GM23338 (cell line): ENCODE results near the gene KCTD21. TPM values are rescaled to one million over a fixed set of nuclear protein-coding genes. Genes with fewer than 3 reads are reported as not detected.

ENCODE experiments used
- ATAC-seq: fragments of 200-7000 bp; cut with Tn5 transposase; 3 replicates; pipeline ENCODE4 v1.9.1; 2020
- DNase-seq: peaks from one replicate; pipeline ENCODE4 v3.0.0-alpha.2; 2015; ENCODE audit warnings: low spot score
- H2AFZ ChIP-seq: fragments of 200-600 bp; sonication (generic); 2 replicates; pipeline ENCODE4 v1.8.0; 2016; ENCODE audit warnings: antibody characterized with exemption, mild to moderate bottlenecking, moderate library complexity
- H3F3A ChIP-seq: fragments of 200-600 bp; sonication (generic); replicated peaks from 2 replicates; pipeline ENCODE4 v1.8.0; 2017; ENCODE audit warnings: antibody characterized with exemption, mixed run types, low read depth
- H3K27ac ChIP-seq: fragments of 200-600 bp; sonication (generic); 2 replicates; pipeline ENCODE4 v1.6.1; 2016; ENCODE audit warnings: low read depth
- H3K27me3 ChIP-seq: fragments of 200-600 bp; sonication (generic); 2 replicates; pipeline ENCODE4 v1.8.0; 2016; ENCODE audit warnings: mild to moderate bottlenecking, mixed run types, moderate library complexity; ENCODE audit not compliant: insufficient read depth
- H3K36me3 ChIP-seq: fragments of 200-600 bp; sonication (generic); 2 replicates; pipeline ENCODE4 v1.8.0; 2016; ENCODE audit warnings: mild to moderate bottlenecking; ENCODE audit not compliant: insufficient read depth
- H3K4me1 ChIP-seq: fragments of 200-600 bp; sonication (generic); 2 replicates; pipeline ENCODE4 v1.8.0; 2016; ENCODE audit warnings: mild to moderate bottlenecking, moderate library complexity; ENCODE audit not compliant: insufficient read depth
- H3K4me2 ChIP-seq: fragments of 200-600 bp; sonication (generic); 2 replicates; pipeline ENCODE4 v1.7.1; 2017; ENCODE audit warnings: mixed run types
- H3K4me3 ChIP-seq: fragments of 200-600 bp; sonication (generic); 2 replicates; pipeline ENCODE4 v1.6.1; 2016; ENCODE audit warnings: mixed run types
- H3K79me2 ChIP-seq: fragments of 200-600 bp; sonication (generic); replicated peaks from 2 replicates; pipeline ENCODE4 v1.8.0; 2017; ENCODE audit warnings: mild to moderate bottlenecking; ENCODE audit not compliant: insufficient read depth
- H3K9me2 ChIP-seq: fragments of 200-600 bp; sonication (generic); 2 replicates; pipeline ENCODE4 v1.8.0; 2017; ENCODE audit not compliant: insufficient read depth
- H4K20me1 ChIP-seq: fragments of 200-600 bp; sonication (generic); replicated peaks from 2 replicates; pipeline ENCODE4 v1.8.0; 2017; ENCODE audit warnings: mild to moderate bottlenecking; ENCODE audit not compliant: insufficient read depth
- H3K27ac Mint-ChIP-seq: 2 replicates; pipeline ENCODE4 v1.8.0; 2020; ENCODE audit warnings: inconsistent platforms, mild to moderate bottlenecking, moderate library complexity, mixed read lengths
- H3K27me3 Mint-ChIP-seq: 3 replicates; pipeline ENCODE4 v1.8.0; 2022; ENCODE audit warnings: low read depth, mild to moderate bottlenecking, moderate library complexity, mixed read lengths, inconsistent platforms; ENCODE audit not compliant: insufficient read depth, poor library complexity
- H3K36me3 Mint-ChIP-seq: 3 replicates; pipeline ENCODE4 v1.8.0; 2021; ENCODE audit warnings: low read depth, mild to moderate bottlenecking, inconsistent platforms, moderate library complexity, mixed read lengths
- H3K4me1 Mint-ChIP-seq: 3 replicates; pipeline ENCODE4 v1.8.0; 2020; ENCODE audit warnings: mild to moderate bottlenecking, inconsistent platforms, mixed read lengths
- H3K4me3 Mint-ChIP-seq: 3 replicates; pipeline ENCODE4 v1.8.0; 2021; ENCODE audit warnings: moderate library complexity, mild to moderate bottlenecking, inconsistent platforms, mixed read lengths
- H3K9me3 Mint-ChIP-seq: 3 replicates; pipeline ENCODE4 v1.8.0; 2020; ENCODE audit warnings: moderate library complexity, mild to moderate bottlenecking, inconsistent platforms, mixed read lengths
- ETS1 ChIP-seq: IDR thresholded peaks from 2 replicates; pipeline ENCODE4 v1.6.1; 2016; ENCODE audit warnings: antibody characterized with exemption
- ZNF331 ChIP-seq: fragments of 250-450 bp; sonication (Bioruptor Pico); IDR thresholded peaks from 2 replicates; pipeline ENCODE4 v1.5.0; 2020; ENCODE audit warnings: low read depth, mild to moderate bottlenecking, moderate library complexity
- ZNF462 ChIP-seq: fragments of 250-450 bp; sonication (Bioruptor Pico); IDR thresholded peaks from 2 replicates; pipeline ENCODE4 v1.5.0; 2020; ENCODE audit warnings: mild to moderate bottlenecking, moderate library complexity
- polyA plus RNA-seq: library from polyadenylated mRNA; unstranded; fragments of >200 nt; fragmentation: Nextera tagmentation; extraction: Ambion mirVana; gene quantifications from 2 replicates; pipeline ENCODE4 v1.2.1, GENCODE V29; 2016
- total RNA-seq: library from RNA; depleted of rRNA; stranded (reverse); fragments of >200 nt; shearing (Covaris generic); gene quantifications from 2 replicates; pipeline ENCODE4 v1.2.3, GENCODE V29; 2014
- TF ChIP-seq, protein P1 (sequence below): IDR thresholded peaks from one replicate; pipeline ENCODE4 v1.6.1; 2018; ENCODE audit warnings: antibody characterized with exemption; ENCODE audit not compliant: unreplicated experiment

The KCTD21 gene
- total and polyA plus RNA-seq, 2 experiments from 2014 or later = 1.0 to 3.7 TPM

DNA sequence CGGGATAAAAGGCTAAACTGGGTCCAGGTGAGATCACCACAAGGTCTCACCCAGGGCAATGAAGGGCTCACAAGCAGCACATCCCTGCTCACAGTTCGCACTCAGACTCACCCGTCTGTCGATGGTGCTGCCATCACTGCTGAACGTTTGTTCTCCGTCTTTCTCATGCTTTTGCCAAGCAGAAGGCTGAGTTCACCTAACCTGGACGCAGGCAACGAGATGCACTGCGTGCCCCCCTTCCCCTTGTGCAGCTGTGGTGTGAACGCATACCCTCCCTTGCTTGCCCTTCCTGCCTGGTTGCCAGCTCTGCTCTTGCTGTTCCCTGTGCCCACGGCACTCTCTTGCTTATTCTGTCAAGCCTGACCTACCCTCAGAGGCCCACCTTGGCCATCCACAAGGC lies 18.0 kb downstream of the KCTD21 start:
- H3K79me2 ChIP-seq = no peaks in the 10 kb centered on the region
- Mint-ChIP-seq H3K9me3 (no peaks in the 10 kb centered on the region; the same call in 2 of the 3 replicates), H3K27ac (no peak overlapping the region), H3K36me3 (peaks cover 7% of the 10 kb centered on the region; the same call in 1 of the 3 replicates), H3K27me3 (peaks cover 7% of the 10 kb centered on the region), H3K4me3 (no peak overlapping the region), H3K4me1 (no peaks in the 10 kb centered on the region)
- no peaks in the 10 kb centered on the region for H3K9me2 ChIP-seq
- no peak overlapping the region for H3K4me3 ChIP-seq
- no peaks in the 10 kb centered on the region for H3K27me3 ChIP-seq
- H3F3A ChIP-seq = no peaks in the 10 kb centered on the region
- TF ChIP-seq, protein P1, sequence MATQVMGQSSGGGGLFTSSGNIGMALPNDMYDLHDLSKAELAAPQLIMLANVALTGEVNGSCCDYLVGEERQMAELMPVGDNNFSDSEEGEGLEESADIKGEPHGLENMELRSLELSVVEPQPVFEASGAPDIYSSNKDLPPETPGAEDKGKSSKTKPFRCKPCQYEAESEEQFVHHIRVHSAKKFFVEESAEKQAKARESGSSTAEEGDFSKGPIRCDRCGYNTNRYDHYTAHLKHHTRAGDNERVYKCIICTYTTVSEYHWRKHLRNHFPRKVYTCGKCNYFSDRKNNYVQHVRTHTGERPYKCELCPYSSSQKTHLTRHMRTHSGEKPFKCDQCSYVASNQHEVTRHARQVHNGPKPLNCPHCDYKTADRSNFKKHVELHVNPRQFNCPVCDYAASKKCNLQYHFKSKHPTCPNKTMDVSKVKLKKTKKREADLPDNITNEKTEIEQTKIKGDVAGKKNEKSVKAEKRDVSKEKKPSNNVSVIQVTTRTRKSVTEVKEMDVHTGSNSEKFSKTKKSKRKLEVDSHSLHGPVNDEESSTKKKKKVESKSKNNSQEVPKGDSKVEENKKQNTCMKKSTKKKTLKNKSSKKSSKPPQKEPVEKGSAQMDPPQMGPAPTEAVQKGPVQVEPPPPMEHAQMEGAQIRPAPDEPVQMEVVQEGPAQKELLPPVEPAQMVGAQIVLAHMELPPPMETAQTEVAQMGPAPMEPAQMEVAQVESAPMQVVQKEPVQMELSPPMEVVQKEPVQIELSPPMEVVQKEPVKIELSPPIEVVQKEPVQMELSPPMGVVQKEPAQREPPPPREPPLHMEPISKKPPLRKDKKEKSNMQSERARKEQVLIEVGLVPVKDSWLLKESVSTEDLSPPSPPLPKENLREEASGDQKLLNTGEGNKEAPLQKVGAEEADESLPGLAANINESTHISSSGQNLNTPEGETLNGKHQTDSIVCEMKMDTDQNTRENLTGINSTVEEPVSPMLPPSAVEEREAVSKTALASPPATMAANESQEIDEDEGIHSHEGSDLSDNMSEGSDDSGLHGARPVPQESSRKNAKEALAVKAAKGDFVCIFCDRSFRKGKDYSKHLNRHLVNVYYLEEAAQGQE = no peak
- TF ChIP-seq ETS1 (no peak), ZNF331 (CRISPR knock-in tag) (no peak), ZNF462 (CRISPR knock-in tag) (no peak)
- no peaks in the 10 kb centered on the region for H4K20me1 ChIP-seq
- no peak overlapping the region for H3K4me2 ChIP-seq
- no peak overlapping the region for H3K27ac ChIP-seq
- DNase-seq (no peak), ATAC-seq (no peak)
- H3K36me3 ChIP-seq = no peaks in the 10 kb centered on the region
- no peaks in the 10 kb centered on the region for H3K4me1 ChIP-seq
- no peak overlapping the region for H2AFZ ChIP-seq
